B cell (primary cell): ENCODE data around the gene PCDHB8. TPM values are rescaled to one million over a fixed set of nuclear protein-coding genes. Genes with fewer than 3 reads are reported as not detected.
"Not testable (repeated sequence)": the region's sequence is repeated elsewhere in the genome, so short reads cannot be mapped to it uniquely, and the experiment has no call there.

Source experiments
- ATAC-seq: fragments of 200-7000 bp; cut with Tn5 transposase; one replicate; pipeline ENCODE4 v1.10.0; 2021; ENCODE audit warnings: low read depth, mild to moderate bottlenecking, moderate number of reproducible peaks, moderate library complexity
- CTCF ChIA-PET: fragments of 350-600 bp; sonication (Branson Sonifier 250); formaldehyde crosslinking; loops from one replicate; lab custom pipeline; 2021; ENCODE audit warnings: antibody characterized with exemption, inconsistent platforms; lab: Charles Lee
- POLR2A ChIA-PET: fragments of 350-600 bp; sonication (Branson Sonifier 250); formaldehyde crosslinking; loops from one replicate; lab custom pipeline; 2021; ENCODE audit warnings: antibody characterized with exemption; lab: Charles Lee
- DNase-seq: peaks from one replicate; pipeline ENCODE4 v3.0.0; 2013
- H2AFZ ChIP-seq: 2 replicates; pipeline ENCODE4 v1.6.1; 2012; ENCODE audit warnings: mild to moderate bottlenecking, low read depth, low read length; ENCODE audit not compliant: insufficient read depth, poor library complexity, severe bottlenecking
- H3K27ac ChIP-seq, 2 donors: 1 replicate in 1 of 2; 2 replicates in 1 of 2; pipeline ENCODE4 v1.5.1; 2012 to 2013; ENCODE audit warnings: low read length in 2 of 2, mild to moderate bottlenecking in 2 of 2, moderate library complexity in 1 of 2
- H3K27me3 ChIP-seq, 4 experiments: fragments of 200-600 bp in 1 of 4; sonication (generic) in 1 of 4; replicated peaks in 1 of 4; 1 replicate in 2 of 4; 2 replicates in 2 of 4; pipeline versions ENCODE4 v1.6.1 to v1.7.0; 2013 to 2016; ENCODE audit warnings: low read length in 3 of 4, mild to moderate bottlenecking in 2 of 4, mixed read lengths in 1 of 4, moderate library complexity in 1 of 4; ENCODE audit not compliant: insufficient read depth in 4 of 4, control insufficient read depth in 3 of 4; ENCODE audit errors: control extremely low read depth in 1 of 4
- H3K36me3 ChIP-seq, 2 experiments: replicated peaks in 1 of 2; 1 replicate in 1 of 2; 2 replicates in 1 of 2; pipeline versions ENCODE4 v1.6.1 to v1.7.1; 2013; ENCODE audit warnings: low read length in 1 of 2; ENCODE audit not compliant: insufficient read depth in 2 of 2, control insufficient read depth in 1 of 2; ENCODE audit errors: control extremely low read depth in 1 of 2, extremely low read depth in 1 of 2
- H3K4me1 ChIP-seq, 2 donors: fragments of 200-600 bp in 1 of 2; sonication (generic) in 1 of 2; 1 replicate in 1 of 2; 2 replicates in 1 of 2; pipeline versions ENCODE4 v1.5.1 to v1.6.1; 2013 to 2017; ENCODE audit warnings: low read length in 2 of 2; ENCODE audit not compliant: control insufficient read depth in 2 of 2, insufficient read depth in 2 of 2
- H3K4me2 ChIP-seq: replicated peaks from 2 replicates; pipeline ENCODE3; 2012; ENCODE audit warnings: mild to moderate bottlenecking, low read depth, low read length; ENCODE audit not compliant: poor library complexity, severe bottlenecking
- H3K4me3 ChIP-seq, 5 experiments: fragments of 200-600 bp in 1 of 5; sonication (generic) in 1 of 5; 1 replicate in 3 of 5; 2 replicates in 2 of 5; pipeline versions ENCODE4 v1.5.1 to v1.7.0; 2011 to 2016; ENCODE audit warnings: low read length in 4 of 5, mild to moderate bottlenecking in 4 of 5, low read depth in 2 of 5, control low read depth in 1 of 5, moderate library complexity in 1 of 5; ENCODE audit not compliant: insufficient read depth in 1 of 5; ENCODE audit errors: control extremely low read depth in 1 of 5, extremely low read depth in 1 of 5
- H3K79me2 ChIP-seq: fragments of 200-600 bp; sonication (generic); one replicate; pipeline ENCODE4 v1.6.0; 2016; ENCODE audit warnings: low read length; ENCODE audit not compliant: control insufficient read depth, insufficient read depth
- H3K9ac ChIP-seq: fragments of 200-600 bp; sonication (generic); 2 replicates; pipeline ENCODE4 v1.6.1; 2017; ENCODE audit warnings: mild to moderate bottlenecking, low read length, moderate library complexity
- H3K9me3 ChIP-seq, 3 donors: one replicate each; pipeline versions ENCODE4 v1.6.1 to v1.7.1; 2013; ENCODE audit warnings: low read length in 2 of 3; ENCODE audit not compliant: control insufficient read depth in 2 of 3, insufficient read depth in 1 of 3; ENCODE audit errors: control extremely low read depth in 1 of 3
- H4K20me1 ChIP-seq: 2 replicates; pipeline ENCODE4 v1.6.0; 2012; ENCODE audit warnings: mild to moderate bottlenecking, low read length; ENCODE audit not compliant: insufficient read depth, control insufficient read depth, poor library complexity, severe bottlenecking
- H3K27ac Mint-ChIP-seq: one replicate; pipeline ENCODE4 v1.8.0; 2021; ENCODE audit warnings: mixed read lengths
- H3K27me3 Mint-ChIP-seq: one replicate; pipeline ENCODE4 v1.8.0; 2021; ENCODE audit warnings: mixed read lengths
- H3K4me1 Mint-ChIP-seq: one replicate; pipeline ENCODE4 v1.8.0; 2021; ENCODE audit warnings: mixed read lengths
- H3K4me3 Mint-ChIP-seq: one replicate; pipeline ENCODE4 v1.8.0; 2021; ENCODE audit warnings: mixed read lengths
- H3K9me3 Mint-ChIP-seq: one replicate; pipeline ENCODE4 v1.8.0; 2022; ENCODE audit warnings: mixed read lengths; ENCODE audit not compliant: insufficient read depth
- EZH2 ChIP-seq: IDR thresholded peaks from 2 replicates; pipeline ENCODE4 v1.6.1; 2012; ENCODE audit warnings: borderline replicate concordance, low read depth, mild to moderate bottlenecking, moderate library complexity, low read length; ENCODE audit not compliant: insufficient read depth, poor library complexity, severe bottlenecking
- WGBS: methylation state at CpG from one replicate; pipeline ENCODE4 v1.1.5; 2013; ENCODE audit warnings: missing lambda C conversion rate; ENCODE audit not compliant: insufficient coverage; 5-methylcytosine and 5-hydroxymethylcytosine counted together
- intact Hi-C: fragments of 100-400 bp; cut with micrococcal nuclease; formaldehyde crosslinking; loops from one replicate; pipeline ENCODE4 v1.10.0; 2022
- polyA plus RNA-seq: library from polyadenylated mRNA; depleted of rRNA; stranded (reverse); fragments of >200 nt; gene quantifications from 2 replicates; pipeline ENCODE4 v1.2.3, GENCODE V29; 2012
- total RNA-seq, 2 donors: library from RNA; stranded (reverse); fragments of 120-200 nt in 1 of 2; gene quantifications; 1 replicate in 1 of 2; 2 replicates in 1 of 2; pipeline versions ENCODE4 v1.2.3 to v1.2.4, GENCODE V29; 2013 to 2022
- TF ChIP-seq, protein P1 (sequence below): fragments of 200-600 bp; IDR thresholded peaks from one replicate; pipeline ENCODE4 v1.8.0; 2022; ENCODE audit warnings: antibody characterized with exemption, mild to moderate bottlenecking

The PCDHB8 gene
- total and polyA plus RNA-seq, 2 donors (not counting 1 experiment from before 2014, with no cell fraction given) = not detected

DNA sequence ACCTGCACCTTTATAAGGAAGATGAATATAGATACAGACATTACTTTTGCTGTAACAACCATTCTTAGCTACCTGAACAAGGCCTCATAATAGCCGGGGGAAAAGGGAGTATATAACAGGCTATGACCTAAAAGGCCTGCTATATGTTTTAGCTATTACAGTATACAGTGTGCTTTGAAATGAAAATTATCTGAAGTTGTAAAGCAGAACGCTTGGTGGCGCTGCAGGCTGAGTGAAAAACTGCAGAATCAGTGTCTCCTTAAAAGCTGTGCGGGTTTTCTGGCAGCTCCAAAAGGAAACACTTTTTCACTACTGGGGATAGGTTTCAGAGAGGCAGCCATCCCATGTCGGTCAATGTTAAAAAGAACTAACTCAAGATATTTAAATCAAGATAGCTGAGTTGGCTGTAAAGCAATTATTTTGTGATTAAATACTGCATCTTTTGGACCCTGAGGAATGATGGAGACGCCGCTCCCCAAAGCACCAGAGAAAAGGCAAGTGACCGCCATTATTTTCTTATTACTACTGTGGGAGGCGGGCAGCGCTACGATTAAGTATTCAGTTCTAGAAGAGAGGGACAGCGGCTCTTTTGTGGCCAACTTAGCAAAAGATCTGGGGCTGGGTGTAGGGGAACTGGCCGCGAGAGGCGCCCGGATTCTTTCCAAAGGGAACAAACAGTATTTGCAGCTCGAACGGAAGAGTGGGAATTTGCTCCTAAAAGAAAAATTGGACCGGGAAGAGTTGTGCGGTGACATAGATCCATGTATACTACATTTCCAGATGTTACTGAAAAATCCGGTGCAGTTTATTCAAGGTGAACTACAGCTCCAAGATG lies 21.8 kb upstream of the PCDHB8 start:
- H3K9me3 ChIP-seq = peaks cover 2 to 40% (median 7%) of the 10 kb centered on the region in 3 donors
- DNase-seq (no peak), ATAC-seq (no peak)
- Mint-ChIP-seq H3K4me3 (no peak overlapping the region), H3K9me3 (no peaks in the 10 kb centered on the region), H3K27ac (no peak overlapping the region), H3K4me1 (no peaks in the 10 kb centered on the region), H3K27me3 (peaks cover 19% of the 10 kb centered on the region)
- ChIA-PET CTCF (no interaction called here), POLR2A (no interaction called here)
- H3K36me3 ChIP-seq = no peaks in the 10 kb centered on the region
- no peaks in the 10 kb centered on the region for H3K79me2 ChIP-seq
- no peak overlapping the region for H3K27ac ChIP-seq
- H3K4me2 ChIP-seq = no peak overlapping the region
- H3K4me1 ChIP-seq = no peaks in the 10 kb centered on the region
- H3K4me3 ChIP-seq = no peak overlapping the region
- no peak overlapping the region for H3K9ac ChIP-seq
- WGBS = 36% methylated on average over 20 of the region's 21 CpGs
- no peak for TF ChIP-seq EZH2
- TF ChIP-seq, protein P1, sequence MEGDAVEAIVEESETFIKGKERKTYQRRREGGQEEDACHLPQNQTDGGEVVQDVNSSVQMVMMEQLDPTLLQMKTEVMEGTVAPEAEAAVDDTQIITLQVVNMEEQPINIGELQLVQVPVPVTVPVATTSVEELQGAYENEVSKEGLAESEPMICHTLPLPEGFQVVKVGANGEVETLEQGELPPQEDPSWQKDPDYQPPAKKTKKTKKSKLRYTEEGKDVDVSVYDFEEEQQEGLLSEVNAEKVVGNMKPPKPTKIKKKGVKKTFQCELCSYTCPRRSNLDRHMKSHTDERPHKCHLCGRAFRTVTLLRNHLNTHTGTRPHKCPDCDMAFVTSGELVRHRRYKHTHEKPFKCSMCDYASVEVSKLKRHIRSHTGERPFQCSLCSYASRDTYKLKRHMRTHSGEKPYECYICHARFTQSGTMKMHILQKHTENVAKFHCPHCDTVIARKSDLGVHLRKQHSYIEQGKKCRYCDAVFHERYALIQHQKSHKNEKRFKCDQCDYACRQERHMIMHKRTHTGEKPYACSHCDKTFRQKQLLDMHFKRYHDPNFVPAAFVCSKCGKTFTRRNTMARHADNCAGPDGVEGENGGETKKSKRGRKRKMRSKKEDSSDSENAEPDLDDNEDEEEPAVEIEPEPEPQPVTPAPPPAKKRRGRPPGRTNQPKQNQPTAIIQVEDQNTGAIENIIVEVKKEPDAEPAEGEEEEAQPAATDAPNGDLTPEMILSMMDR = no peak
- intact Hi-C loops = no loop called here
- H2AFZ ChIP-seq = no peak overlapping the region
- no peaks in the 10 kb centered on the region for H4K20me1 ChIP-seq
- H3K27me3 ChIP-seq = peaks cover 0 to 8% (median 5%) of the 10 kb centered on the region in 4 experiments

DNA sequence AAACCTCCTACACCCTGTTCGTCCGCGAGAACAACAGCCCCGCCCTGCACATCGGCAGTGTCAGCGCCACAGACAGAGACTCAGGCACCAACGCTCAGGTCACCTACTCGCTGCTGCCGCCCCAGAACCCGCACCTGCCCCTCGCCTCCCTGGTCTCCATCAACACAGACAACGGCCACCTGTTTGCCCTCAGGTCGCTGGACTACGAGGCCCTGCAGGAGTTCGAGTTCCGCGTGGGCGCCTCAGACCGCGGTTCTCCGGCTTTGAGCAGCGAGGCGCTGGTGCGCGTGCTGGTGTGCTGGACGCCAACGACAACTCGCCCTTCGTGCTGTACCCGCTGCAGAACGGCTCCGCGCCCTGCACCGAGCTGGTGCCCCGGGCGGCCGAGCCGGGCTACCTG lies 20.2 kb upstream of the PCDHB8 start:
- DNase-seq, H3K4me3 ChIP-seq, intact Hi-C loops, H2AFZ ChIP-seq, H3K79me2 ChIP-seq, H4K20me1 ChIP-seq, CTCF ChIA-PET, H3K4me1 ChIP-seq, H3K9ac ChIP-seq, H3K4me1 Mint-ChIP-seq, H3K4me2 ChIP-seq, H3K36me3 ChIP-seq, ATAC-seq, H3K27ac Mint-ChIP-seq, H3K4me3 Mint-ChIP-seq, H3K27ac ChIP-seq, H3K27me3 ChIP-seq, H3K9me3 Mint-ChIP-seq, POLR2A ChIA-PET: not testable (repeated sequence)
- peaks cover 2 to 25% (median 2%) of the 10 kb centered on the region in 3 donors for H3K9me3 ChIP-seq
- WGBS = 47% methylated on average over 22 of the region's 38 CpGs
- H3K27me3 Mint-ChIP-seq = peaks cover 14% of the 10 kb centered on the region

- not testable (repeated sequence) for H3K27ac Mint-ChIP-seq, H3K4me1 Mint-ChIP-seq, ATAC-seq
Measured at GRCh38 chr5:141157901-141158300, 19.7 kb upstream of the PCDHB8 start.

More at GRCh38 chr5:141157901-141158300, 19.7 kb upstream of the PCDHB8 start:
- H3K27me3 ChIP-seq, H3K4me3 ChIP-seq, DNase-seq, H3K4me3 Mint-ChIP-seq, H3K36me3 ChIP-seq, H3K4me2 ChIP-seq, intact Hi-C loops, H3K4me1 ChIP-seq, H4K20me1 ChIP-seq, H3K9ac ChIP-seq, POLR2A ChIA-PET, H3K9me3 Mint-ChIP-seq, CTCF ChIA-PET, H3K79me2 ChIP-seq, H2AFZ ChIP-seq, H3K27ac ChIP-seq: not testable (repeated sequence)
- peaks cover 2 to 25% (median 4%) of the 10 kb centered on the region in 3 donors for H3K9me3 ChIP-seq
- H3K27me3 Mint-ChIP-seq = peaks cover 14% of the 10 kb centered on the region
- 61% methylated on average over 25 of the region's 28 CpGs for WGBS
